ENCODE results near the gene NOBOX.

The NOBOX gene

GRCh38 chr7:144403649-144404061 is at the start of gene NOBOX:
NOBOX (minus strand) TSS chr7:144403693.
- H3K27ac ChIP-seq, result no peak within 1 kb of the TSS
- no peak for DNase-seq (ENCODE audit: low spot score)
- H3K4me3 ChIP-seq, result no peak within 1 kb of the TSS
- no peak for TF ChIP-seq CTCF (IDR thresholded peaks at IDR 0.05)

- no peak for TF ChIP-seq CTCF (IDR thresholded peaks at IDR 0.05)
- no peak overlapping the region for H3K4me3 ChIP-seq
- no peak for DNase-seq (ENCODE audit: low spot score)
- H3K27ac ChIP-seq, result no peak overlapping the region
These were observed 48.6 kb upstream of the NOBOX start for GRCh38 chr7:144452064-144452463.

- Histone ChIP-seq H3K27ac (no peak overlapping the region), H3K4me3 (no peak overlapping the region)
- TF ChIP-seq CTCF (IDR thresholded peaks at IDR 0.05), result no peak
- no peak for DNase-seq (ENCODE audit: low spot score)
These were observed 42.1 kb upstream of the NOBOX start for GRCh38 chr7:144445590-144445989.

- no peak overlapping the region for H3K27ac ChIP-seq
- no peak for TF ChIP-seq CTCF (IDR thresholded peaks at IDR 0.05)
- H3K4me3 ChIP-seq, result no peak overlapping the region
- DNase-seq (ENCODE audit: low spot score), result no peak
These were observed 36.3 kb upstream of the NOBOX start for GRCh38 chr7:144439717-144440205.

- no peak overlapping the region for H3K27ac ChIP-seq
- DNase-seq (ENCODE audit: low spot score), result no peak
- H3K4me3 ChIP-seq, result no peak overlapping the region
- TF ChIP-seq CTCF (IDR thresholded peaks at IDR 0.05), result no peak
These were observed 35.3 kb upstream of the NOBOX start for GRCh38 chr7:144438759-144439158.

- TF ChIP-seq CTCF (IDR thresholded peaks at IDR 0.05), result no peak
- Histone ChIP-seq H3K27ac (no peak overlapping the region), H3K4me3 (no peak overlapping the region)
- DNase-seq (ENCODE audit: low spot score), result no peak
These were observed 34.1 kb upstream of the NOBOX start for GRCh38 chr7:144437370-144438191.

GRCh38 chr7:144436500-144436899 is 33.0 kb upstream of the NOBOX start:
- DNase-seq (ENCODE audit: low spot score), result no peak
- H3K4me3 ChIP-seq, result no peak overlapping the region
- no peak for TF ChIP-seq CTCF (IDR thresholded peaks at IDR 0.05)
- H3K27ac ChIP-seq, result no peak overlapping the region

All from coronary artery (tissue), 2 donors.